H1 (cell line): ENCODE data around the gene PBX1. TPM values are rescaled to one million over a fixed set of nuclear protein-coding genes. Genes with fewer than 3 reads are reported as not detected.

Source experiments
- CTCF ChIA-PET: fragments of 300-600 bp; sonication (Branson Sonifier 250); formaldehyde crosslinking; loops from one replicate; lab custom pipeline; 2021; ENCODE audit not compliant: partially characterized antibody; lab: Charles Lee
- POLR2A ChIA-PET: fragments of 300-600 bp; sonication (Branson Sonifier 250); formaldehyde crosslinking; loops from one replicate; lab custom pipeline; 2021; ENCODE audit warnings: inconsistent platforms; ENCODE audit not compliant: partially characterized antibody; lab: Charles Lee
- DNase-seq, 2 experiments: peaks; one replicate each; pipeline versions ENCODE4 v3.0.0 to v3.0.0-alpha.2; 2010 to 2022; ENCODE audit warnings: low spot score in 2 of 2, low read depth in 1 of 2, mixed read lengths in 1 of 2
- FAIRE-seq: peaks from 2 replicates; lab custom pipeline; 2011; peaks lifted over from hg19 to GRCh38; lab: Jason Lieb, UNC
- H2AFZ ChIP-seq: 2 replicates; pipeline ENCODE4 v1.8.1; 2012; ENCODE audit warnings: low read length, inconsistent platforms
- H2AK5ac ChIP-seq: 2 replicates; pipeline ENCODE4 v1.6.1; 2013; ENCODE audit warnings: low read depth, low read length
- H2BK120ac ChIP-seq: replicated peaks from 2 replicates; pipeline ENCODE3; 2013; ENCODE audit warnings: low read depth, low read length, inconsistent platforms
- H2BK12ac ChIP-seq: 2 replicates; pipeline ENCODE4 v1.6.1; 2013; ENCODE audit warnings: low read depth, low read length
- H2BK15ac ChIP-seq: 2 replicates; pipeline ENCODE4 v1.6.1; 2013; ENCODE audit warnings: low read length
- H2BK20ac ChIP-seq: 2 replicates; pipeline ENCODE4 v1.6.1; 2013; ENCODE audit warnings: low read length
- H2BK5ac ChIP-seq: 2 replicates; pipeline ENCODE4 v1.6.1; 2013; ENCODE audit warnings: low read depth, low read length
- H3K14ac ChIP-seq: 2 replicates; pipeline ENCODE4 v1.6.1; 2013; ENCODE audit warnings: inconsistent platforms; ENCODE audit not compliant: insufficient read length
- H3K18ac ChIP-seq: 2 replicates; pipeline ENCODE4 v1.6.1; 2013; ENCODE audit warnings: low read length; ENCODE audit errors: extremely low read depth
- H3K23ac ChIP-seq: 2 replicates; pipeline ENCODE4 v1.6.1; 2013; ENCODE audit warnings: inconsistent platforms; ENCODE audit not compliant: insufficient read length
- H3K23me2 ChIP-seq: 2 replicates; pipeline ENCODE4 v1.6.1; 2013; ENCODE audit warnings: low read depth, low read length
- H3K27ac ChIP-seq: 2 replicates; pipeline ENCODE4 v1.6.1; 2011; ENCODE audit warnings: low read depth, low read length, inconsistent platforms
- H3K27me3 ChIP-seq, 4 experiments: replicated peaks in 1 of 4; 1 replicate in 1 of 4; 2 replicates in 3 of 4; pipeline versions ENCODE4 v1.6.1 to v1.8.1; 2011 to 2013; ENCODE audit warnings: low read length in 3 of 4, mild to moderate bottlenecking in 3 of 4, inconsistent platforms in 2 of 4, mixed read lengths in 2 of 4, moderate library complexity in 1 of 4; ENCODE audit not compliant: control insufficient read depth in 3 of 4, insufficient read depth in 3 of 4; ENCODE audit errors: extremely low read depth in 1 of 4
- H3K36me3 ChIP-seq, 4 experiments: 2 replicates each; pipeline versions ENCODE4 v1.6.1 to v1.8.1; 2011 to 2013; ENCODE audit warnings: mild to moderate bottlenecking in 4 of 4, low read length in 3 of 4, moderate library complexity in 2 of 4, control low read depth in 1 of 4, inconsistent platforms in 1 of 4; ENCODE audit not compliant: insufficient read depth in 4 of 4, control insufficient read depth in 2 of 4
- H3K4ac ChIP-seq: replicated peaks from 2 replicates; pipeline ENCODE3; 2013; ENCODE audit warnings: low read length, low read depth, mixed read lengths, inconsistent platforms; ENCODE audit not compliant: insufficient read length
- H3K4me1 ChIP-seq, 4 experiments: replicated peaks in 1 of 4; 1 replicate in 1 of 4; 2 replicates in 3 of 4; pipeline versions ENCODE4 v1.6.1 to v1.8.1; 2011 to 2013; ENCODE audit warnings: low read length in 3 of 4, inconsistent platforms in 2 of 4, mixed read lengths in 1 of 4; ENCODE audit not compliant: insufficient read depth in 4 of 4, control insufficient read depth in 3 of 4
- H3K4me2 ChIP-seq, 2 experiments: 2 replicates each; pipeline versions ENCODE4 v1.6.1 to v1.8.1; 2011 to 2013; ENCODE audit warnings: low read depth in 2 of 2, low read length in 2 of 2, control low read depth in 1 of 2, inconsistent platforms in 1 of 2, mild to moderate bottlenecking in 1 of 2; ENCODE audit not compliant: insufficient read depth in 1 of 2
- H3K4me3 ChIP-seq, 4 experiments: fragments of 200-600, 300-600 bp in 1 of 4; sonication (generic), shearing (Covaris generic), sonication (Bioruptor Twin) in 1 of 4; 2 replicates each; pipeline versions ENCODE4 v1.5.1 to v1.8.1; 2011 to 2016; ENCODE audit warnings: low read length in 4 of 4, low read depth in 3 of 4, control low read depth in 2 of 4, inconsistent platforms in 2 of 4, mild to moderate bottlenecking in 2 of 4, mixed read lengths in 1 of 4, moderate library complexity in 1 of 4; ENCODE audit not compliant: insufficient read depth in 2 of 4; ENCODE audit errors: extremely low read depth in 1 of 4
- H3K56ac ChIP-seq: replicated peaks from 2 replicates; pipeline ENCODE3; 2013; ENCODE audit warnings: low read depth, mild to moderate bottlenecking, mixed read lengths, low read length, inconsistent platforms; ENCODE audit not compliant: insufficient read length
- H3K79me1 ChIP-seq: 2 replicates; pipeline ENCODE4 v1.6.1; 2013; ENCODE audit warnings: low read depth, low read length, control low read depth
- H3K79me2 ChIP-seq, 2 experiments: 2 replicates each; pipeline versions ENCODE4 v1.6.1 to v1.8.1; 2012 to 2013; ENCODE audit warnings: low read length in 2 of 2, mild to moderate bottlenecking in 2 of 2, inconsistent platforms in 1 of 2; ENCODE audit not compliant: insufficient read depth in 2 of 2, control insufficient read depth in 1 of 2
- H3K9ac ChIP-seq, 4 experiments: replicated peaks in 1 of 4; 1 replicate in 1 of 4; 2 replicates in 3 of 4; pipeline versions ENCODE4 v1.6.1 to v1.8.1; 2011 to 2013; ENCODE audit warnings: low read depth in 3 of 4, low read length in 3 of 4, control low read depth in 2 of 4, mild to moderate bottlenecking in 2 of 4, moderate library complexity in 2 of 4, inconsistent platforms in 1 of 4; ENCODE audit errors: extremely low read depth in 1 of 4
- H3K9me3 ChIP-seq, 2 experiments: 2 replicates each; pipeline versions ENCODE4 v1.6.1 to v1.8.1; 2012 to 2013; ENCODE audit warnings: mild to moderate bottlenecking in 2 of 2, moderate library complexity in 2 of 2, control low read depth in 1 of 2, inconsistent platforms in 1 of 2, low read depth in 1 of 2, low read length in 1 of 2, mixed read lengths in 1 of 2; ENCODE audit not compliant: insufficient read depth in 2 of 2
- H4K20me1 ChIP-seq, 2 experiments: replicated peaks in 1 of 2; 2 replicates each; pipeline versions ENCODE3 to v1.8.1; 2011 to 2013; ENCODE audit warnings: inconsistent platforms in 2 of 2, low read length in 2 of 2, mild to moderate bottlenecking in 1 of 2; ENCODE audit not compliant: insufficient read depth in 2 of 2, control insufficient read depth in 1 of 2
- H4K5ac ChIP-seq: 2 replicates; pipeline ENCODE4 v1.6.1; 2013; ENCODE audit warnings: low read length, low read depth, mixed read lengths, inconsistent platforms; ENCODE audit not compliant: insufficient read length
- H4K8ac ChIP-seq: 2 replicates; pipeline ENCODE4 v1.8.0; 2013; ENCODE audit warnings: mild to moderate bottlenecking, moderate library complexity, low read length, inconsistent platforms; ENCODE audit not compliant: insufficient read depth; ENCODE audit errors: extremely low read depth
- H4K91ac ChIP-seq: replicated peaks from 2 replicates; pipeline ENCODE3; 2013; ENCODE audit warnings: low read length, mixed read lengths, inconsistent platforms; ENCODE audit not compliant: insufficient read length
- CEBPB ChIP-seq: IDR thresholded peaks from 2 replicates; pipeline ENCODE4 v1.6.1; 2012; ENCODE audit warnings: low read depth, low read length
- EP300 ChIP-seq, 2 experiments: IDR thresholded peaks; 1 replicate in 1 of 2; 2 replicates in 1 of 2; pipeline ENCODE4 v1.6.1; 2011 to 2012; ENCODE audit warnings: low read depth in 2 of 2, low read length in 2 of 2, mild to moderate bottlenecking in 2 of 2, borderline replicate concordance in 1 of 2, inconsistent platforms in 1 of 2, moderate library complexity in 1 of 2
- JUND ChIP-seq: IDR thresholded peaks from 2 replicates; pipeline ENCODE4 v1.6.1; 2011; ENCODE audit warnings: mild to moderate bottlenecking, improper control_type of control experiment, low read length
- NANOG ChIP-seq: IDR thresholded peaks from 2 replicates; pipeline ENCODE4 v1.6.1; 2011; ENCODE audit warnings: low read length, low read depth, mild to moderate bottlenecking, inconsistent platforms; ENCODE audit not compliant: insufficient read depth, poor library complexity, severe bottlenecking
- RBBP5 ChIP-seq: IDR thresholded peaks from 2 replicates; pipeline ENCODE4 v1.7.1; 2012; ENCODE audit warnings: low read depth, mild to moderate bottlenecking, inconsistent platforms, low read length, moderate library complexity, borderline replicate concordance
- RNF2 ChIP-seq: fragments of 200-900, 300-1000 bp; sonication (generic); IDR thresholded peaks from 2 replicates; pipeline ENCODE4 v1.7.1; 2016; ENCODE audit warnings: borderline replicate concordance, low read depth, mild to moderate bottlenecking, antibody characterized with exemption, low read length; ENCODE audit not compliant: poor library complexity, severe bottlenecking; ENCODE audit errors: missing control alignments
- SP2 ChIP-seq: IDR thresholded peaks from 2 replicates; pipeline ENCODE4 v1.6.1; 2012; ENCODE audit warnings: mild to moderate bottlenecking, low read length, inconsistent platforms
- TAF7 ChIP-seq: optimal IDR thresholded peaks from 2 replicates; pipeline ENCODE3; 2011; ENCODE audit warnings: low read depth, mild to moderate bottlenecking, inconsistent platforms, low read length, moderate library complexity, borderline replicate concordance
- WGBS, 2 experiments: shearing (Covaris generic) in 1 of 2; methylation state at CpG; one replicate each; pipeline versions ENCODE4 v1.1.6 to v1.1.7; 2013 to 2015; ENCODE audit warnings: low lambda C conversion rate in 2 of 2, mixed read lengths in 2 of 2, inconsistent platforms in 1 of 2, low coverage in 1 of 2, missing lambda C conversion rate in 1 of 2; ENCODE audit not compliant: insufficient replicate concordance in 2 of 2, insufficient coverage in 1 of 2, insufficient read length in 1 of 2; ENCODE audit errors: extremely low coverage in 1 of 2, missing lambda C conversion rate in 1 of 2; 5-methylcytosine and 5-hydroxymethylcytosine counted together
- polyA plus RNA-seq, 7 experiments: library from polyadenylated mRNA; depleted of rRNA in 3 of 7; stranded (reverse) in 5 of 7; unstranded in 2 of 7; fragments of >200 nt in 5 of 7; fragments of 200-250 nt in 2 of 7; gene quantifications; 1 replicate in 5 of 7; 2 replicates in 1 of 7; 4 replicates in 1 of 7; pipeline versions ENCODE4 v1.2.1 to v1.2.3, GENCODE V29; 2011 to 2013; ENCODE audit warnings: missing spikeins in 2 of 7, mixed read lengths in 2 of 7
- total RNA-seq: library from RNA; stranded (reverse); fragmentation: NEBNext Ultra II Directional; extraction: Animal tissue kit (Norgen Biotek cat#: 25700); gene quantifications from 2 replicates; pipeline ENCODE4 v1.2.1, GENCODE V29; 2021
- TF ChIP-seq, protein P1 (sequence below): IDR thresholded peaks from 2 replicates; pipeline ENCODE4 v1.6.1; 2011; ENCODE audit warnings: low read length, improper control_type of control experiment

Gene PBX1
- total and polyA plus RNA-seq, 2 of the 8 experiments (the other 6 are each of a cell fraction or from before 2014, with no cell fraction given), result 87.4 to 124 TPM

DNA sequence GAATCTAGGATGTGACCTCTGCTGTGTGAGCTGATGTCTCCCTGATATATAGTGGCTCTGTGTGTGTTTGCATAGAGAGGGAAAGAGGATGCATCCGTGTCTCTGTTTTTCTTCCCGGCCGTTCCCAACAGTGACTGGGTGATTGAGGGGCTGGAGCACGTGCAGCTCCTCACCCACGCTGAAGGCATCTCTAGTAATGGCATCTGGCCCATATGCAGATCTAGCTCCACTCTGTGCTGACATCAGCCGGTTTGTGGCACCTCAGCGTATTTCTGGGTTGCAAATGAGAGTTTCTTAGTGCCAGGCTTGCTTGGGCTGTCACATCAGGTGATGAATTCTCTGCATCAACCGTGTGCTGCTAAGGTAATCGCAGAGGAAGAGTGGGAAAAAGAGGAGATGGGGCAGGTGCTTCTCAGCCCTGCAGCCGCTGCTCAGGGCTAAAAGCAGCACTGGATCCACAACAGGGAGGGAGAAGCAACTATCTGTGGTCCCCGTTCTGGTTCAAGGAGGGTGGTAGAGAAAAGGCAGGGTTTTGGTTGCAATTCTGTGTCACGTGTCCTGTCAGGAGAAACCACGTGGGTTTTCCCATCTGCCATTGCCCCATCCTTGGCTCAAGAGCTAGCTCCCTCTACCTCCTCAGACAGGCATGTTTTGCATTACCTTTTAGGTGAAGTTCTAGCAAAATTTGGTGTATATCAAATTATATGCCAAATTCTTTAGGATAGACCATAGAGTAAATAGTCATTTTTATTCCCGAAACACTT lies 282.9 kb downstream of the PBX1 start:
- no peak overlapping the region for H2BK20ac ChIP-seq
- no peak overlapping the region for H2BK12ac ChIP-seq
- H4K20me1 ChIP-seq, result peaks cover 2 to 9% of the 10 kb centered on the region in 2 experiments
- ChIA-PET POLR2A (no interaction called here), CTCF (interaction anchor here (1.2 to 1.6 kb wide), 2 partner anchors 13 to 89 kb away, joined by 3 to 4 read pairs; no protein-coding TSS in a partner anchor)
- no peak overlapping the region for H3K23ac ChIP-seq
- no peak overlapping the region for H2BK5ac ChIP-seq
- H2BK15ac ChIP-seq, result no peak overlapping the region
- 91% methylated on average over 14 of the region's 14 CpGs; no CpG with 5 or more reads in 1 of the 2 experiments for WGBS, 2 experiments
- H4K91ac ChIP-seq, result no peak overlapping the region
- H2BK120ac ChIP-seq, result no peak overlapping the region
- no peak overlapping the region for H3K18ac ChIP-seq
- TF ChIP-seq RNF2, result no peak
- TF ChIP-seq SP2, result no peak
- no peak for TF ChIP-seq TAF7
- TF ChIP-seq, protein P1, sequence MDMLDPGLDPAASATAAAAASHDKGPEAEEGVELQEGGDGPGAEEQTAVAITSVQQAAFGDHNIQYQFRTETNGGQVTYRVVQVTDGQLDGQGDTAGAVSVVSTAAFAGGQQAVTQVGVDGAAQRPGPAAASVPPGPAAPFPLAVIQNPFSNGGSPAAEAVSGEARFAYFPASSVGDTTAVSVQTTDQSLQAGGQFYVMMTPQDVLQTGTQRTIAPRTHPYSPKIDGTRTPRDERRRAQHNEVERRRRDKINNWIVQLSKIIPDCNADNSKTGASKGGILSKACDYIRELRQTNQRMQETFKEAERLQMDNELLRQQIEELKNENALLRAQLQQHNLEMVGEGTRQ, result no peak
- no peak for TF ChIP-seq NANOG
- TF ChIP-seq CEBPB, result no peak
- no peak for TF ChIP-seq RBBP5
- TF ChIP-seq JUND, result no peak
- no peak for TF ChIP-seq EP300 (IDR thresholded peaks at IDR 0.05; ENCODE audit: borderline replicate concordance in 1 of 2, low read depth in 2 of 2, low read length in 2 of 2)
- no peak overlapping the region for H3K4ac ChIP-seq
- no peaks in the 10 kb centered on the region for H3K9me3 ChIP-seq
- no peak overlapping the region for H3K27ac ChIP-seq
- no peaks in the 10 kb centered on the region for H3K27me3 ChIP-seq
- H3K9ac ChIP-seq, result no peak overlapping the region
- H3K36me3 ChIP-seq, result peaks cover 5 to 25% (median 12%) of the 10 kb centered on the region in 4 experiments; a peak in 7 of 8 replicates
- H3K23me2 ChIP-seq, result no peaks in the 10 kb centered on the region; the same call in 1 of the 2 replicates
- no peak overlapping the region for H3K14ac ChIP-seq
- no peak overlapping the region for H3K4me2 ChIP-seq
- DNase-seq, result no peak
- H4K8ac ChIP-seq, result no peak overlapping the region
- no peak overlapping the region for H3K4me3 ChIP-seq
- no peak overlapping the region for H2AFZ ChIP-seq
- no peak overlapping the region for H3K56ac ChIP-seq
- FAIRE-seq, result no peak
- H2AK5ac ChIP-seq, result no peak overlapping the region
- peaks cover 0 to 7% (median 3%) of the 10 kb centered on the region in 4 experiments; a peak in 3 of 7 replicates for H3K4me1 ChIP-seq
- peaks cover 5% of the 10 kb centered on the region; the same call in 1 of the 2 replicates for H3K79me1 ChIP-seq
- no peak overlapping the region for H4K5ac ChIP-seq
- 0 out of 4 replicates have a peak, but pooled peaks cover 0 to 2% of the 10 kb centered on the region in 2 experiments for H3K79me2 ChIP-seq
